GF-D8 (cell line): Measurements from ENCODE around the gene CNGB1.
"Not testable (repeated sequence)": the region's sequence is repeated elsewhere in the genome, so short reads cannot be mapped to it uniquely, and the experiment has no call there.

Experiments
- DNase-seq: peaks from one replicate; lab custom pipeline; 2025; lab: John Stamatoyannopoulos, UW

CNGB1 gene

DNA sequence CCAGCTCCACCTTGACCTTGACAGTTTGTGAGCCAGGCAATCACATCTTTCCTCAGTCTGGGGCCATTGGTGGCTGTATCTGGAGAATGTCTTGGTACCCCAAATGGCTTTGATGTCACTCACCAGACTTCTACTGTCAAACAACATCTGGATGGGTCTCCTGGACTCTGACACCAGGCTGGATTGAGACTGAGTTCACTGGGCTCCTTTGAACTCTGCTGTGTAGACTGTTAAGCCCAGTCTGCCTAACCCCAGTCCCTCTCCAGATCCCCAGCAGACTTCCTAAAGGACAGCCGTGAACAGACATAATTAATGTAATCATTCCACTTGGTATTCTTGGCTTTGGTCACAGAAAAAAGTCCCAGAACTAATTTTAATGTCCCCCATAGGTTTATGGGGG lies 84.5 kb downstream of the CNGB1 start:
- DNase-seq = no peak

DNA sequence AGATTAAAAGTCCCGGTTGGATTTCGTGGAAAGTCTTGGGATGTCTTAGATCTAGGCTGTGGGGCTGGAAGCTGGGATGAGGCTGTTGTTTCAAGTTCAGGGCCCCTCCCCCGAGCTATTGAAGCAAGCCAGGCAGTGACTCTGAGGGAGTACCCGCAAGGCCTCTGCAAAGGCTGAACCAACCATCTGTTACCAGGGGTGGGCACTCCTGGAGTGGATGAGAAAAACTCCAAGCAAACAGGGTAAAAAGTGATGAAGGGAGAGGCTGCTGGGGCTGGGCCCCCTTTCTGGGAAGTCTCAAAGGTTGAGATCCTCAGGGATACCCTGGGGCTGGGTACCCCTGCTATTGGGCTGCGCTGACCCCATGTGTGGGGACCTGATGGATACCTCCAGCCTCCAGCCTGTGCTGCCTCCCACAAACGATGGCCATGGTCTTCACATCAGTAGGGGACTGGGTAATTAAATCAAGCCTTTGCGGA lies 86.2 kb downstream of the CNGB1 start:
- DNase-seq = no peak

GRCh38 chr16:57883953-57884654 lies 86.8 kb downstream of the CNGB1 start:
- DNase-seq = no peak

DNA sequence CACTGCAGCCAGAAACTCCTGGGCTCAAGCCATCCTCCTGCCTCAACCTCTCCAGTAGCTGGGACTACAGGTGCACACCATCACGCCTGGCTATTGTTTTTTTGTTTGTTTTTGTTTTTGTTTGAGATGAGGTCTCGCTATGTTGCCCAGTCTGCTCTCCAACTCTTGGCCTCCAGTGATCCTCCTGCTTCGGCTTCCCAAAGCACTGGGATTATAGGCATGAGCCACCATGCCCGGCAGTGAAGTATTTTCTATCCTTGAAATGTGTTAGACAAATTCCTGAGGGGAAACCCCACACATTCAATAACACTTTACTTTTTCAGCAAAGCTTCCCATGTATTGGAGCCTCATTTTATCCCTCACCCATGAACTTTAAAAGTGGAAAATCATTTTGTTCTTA lies 87.4 kb downstream of the CNGB1 start:
- DNase-seq = no peak

DNA sequence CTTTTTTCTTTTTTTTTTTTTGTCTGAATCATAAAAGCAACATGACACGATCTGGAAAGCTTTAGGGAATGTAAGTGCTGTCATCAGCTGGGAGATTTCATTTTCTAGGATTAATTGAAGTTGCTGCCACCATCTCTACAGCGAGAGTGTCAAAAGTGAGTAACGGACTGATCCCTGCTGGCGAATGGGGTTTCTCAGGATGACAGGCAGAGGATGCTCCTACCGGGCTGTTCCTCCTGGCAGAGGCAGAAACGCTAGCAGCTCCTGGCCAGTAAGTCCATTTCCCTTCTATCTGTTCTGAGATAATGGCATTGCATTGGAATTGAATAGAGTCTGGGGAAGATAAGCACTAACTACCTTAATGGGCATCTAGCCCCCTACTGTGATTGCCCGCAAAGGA lies 88.1 kb downstream of the CNGB1 start:
- no peak for DNase-seq

DNA sequence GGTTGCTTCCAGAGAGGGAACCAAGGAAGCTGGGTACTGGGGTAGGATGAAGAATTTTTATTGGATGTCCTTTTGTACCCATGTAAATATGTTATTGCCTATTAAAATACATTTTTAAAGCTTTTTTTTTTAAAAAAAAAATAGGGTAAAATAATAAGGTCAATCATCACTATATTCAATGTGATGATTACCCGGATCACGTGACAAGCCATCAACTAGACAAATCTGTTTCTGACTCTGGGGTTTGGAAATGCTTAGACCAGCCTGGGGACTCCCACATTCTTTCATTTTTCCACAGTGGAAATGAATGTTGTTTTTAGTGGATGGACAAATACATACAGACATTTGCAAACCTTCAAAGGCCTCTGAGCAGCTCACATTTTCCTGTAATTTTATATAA lies 88.7 kb downstream of the CNGB1 start:
- no peak for DNase-seq

GRCh38 chr16:57878586-57878985 lies 92.3 kb downstream of the CNGB1 start:
- DNase-seq = no peak

- no peak for DNase-seq
These were observed 94.7 kb downstream of the CNGB1 start for GRCh38 chr16:57876210-57876609.

DNA sequence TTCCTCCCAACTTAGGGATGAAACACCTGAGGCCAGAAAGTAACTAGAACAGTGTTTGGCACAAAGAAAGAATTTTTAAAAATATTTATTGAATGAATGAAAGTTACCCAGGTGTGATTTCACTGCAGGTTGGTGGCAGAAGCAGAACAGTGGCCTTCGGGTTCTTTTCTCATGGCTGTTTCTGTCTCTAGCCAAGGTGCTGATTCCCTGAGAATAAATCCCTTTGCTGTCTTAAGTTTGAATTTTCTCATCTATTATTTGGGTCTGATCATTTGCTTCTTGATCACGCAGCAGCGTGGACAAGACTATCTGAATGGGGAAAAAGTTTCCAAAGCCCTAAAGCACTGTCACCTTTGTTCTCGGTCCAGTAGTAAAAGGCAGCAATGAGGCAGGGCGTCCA lies 95.6 kb downstream of the CNGB1 start:
- DNase-seq = no peak

- DNase-seq = no peak
These were observed 97.7 kb downstream of the CNGB1 start for GRCh38 chr16:57873218-57873617.

GRCh38 chr16:57872764-57873163 lies 98.2 kb downstream of the CNGB1 start:
- not testable (repeated sequence) for DNase-seq

DNA sequence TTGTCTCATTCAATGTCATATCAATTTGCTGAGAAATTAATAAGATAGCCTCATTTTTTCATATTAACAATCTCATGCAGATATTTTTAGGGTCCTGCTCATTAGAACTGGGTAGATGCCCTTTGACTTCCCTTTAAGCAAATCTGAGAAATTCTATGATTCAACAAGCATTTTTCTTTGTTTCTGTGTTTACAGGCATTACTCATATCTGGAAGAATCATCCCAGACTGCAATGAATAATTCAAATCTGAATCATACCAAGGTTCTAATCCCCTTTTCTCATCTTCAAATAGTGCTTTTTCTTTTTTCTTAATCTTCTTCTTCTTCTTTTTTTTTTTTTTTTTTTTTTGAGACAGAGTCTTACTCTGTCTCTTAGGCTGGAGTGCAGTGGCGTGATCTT lies 99.5 kb downstream of the CNGB1 start:
- DNase-seq = no peak

- no peak for DNase-seq
These were observed 100.0 kb downstream of the CNGB1 start for GRCh38 chr16:57870753-57871454.

DNA sequence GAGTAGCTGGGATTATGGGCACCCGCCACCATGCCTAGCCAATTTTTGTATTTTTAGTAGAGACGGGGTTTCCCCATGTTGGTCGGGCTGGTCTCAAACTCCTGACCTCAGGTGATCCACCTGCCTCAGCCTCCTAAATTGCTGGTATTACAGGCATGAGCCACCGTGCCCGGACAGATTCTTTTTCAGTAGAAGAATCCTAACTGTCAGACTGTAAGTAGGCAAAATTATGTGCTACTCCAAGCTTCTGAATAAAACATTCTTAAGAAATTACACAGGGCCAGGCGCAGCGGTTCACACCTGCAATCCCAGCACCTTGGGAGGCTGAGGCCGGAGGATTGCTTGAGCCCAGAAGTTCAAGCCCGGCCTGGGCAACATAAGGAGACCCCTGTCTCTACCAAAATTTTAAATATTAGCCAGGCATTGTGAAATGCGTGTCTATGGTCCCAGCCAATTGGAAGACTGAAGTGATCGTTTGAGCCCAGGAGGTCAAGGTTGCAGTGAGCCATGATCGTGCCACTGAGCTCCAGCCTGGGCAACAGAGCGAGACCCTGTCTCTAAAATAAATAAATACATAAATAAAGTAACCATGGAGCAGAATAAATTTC lies 101.9 kb downstream of the CNGB1 start:
- no peak for DNase-seq

DNA sequence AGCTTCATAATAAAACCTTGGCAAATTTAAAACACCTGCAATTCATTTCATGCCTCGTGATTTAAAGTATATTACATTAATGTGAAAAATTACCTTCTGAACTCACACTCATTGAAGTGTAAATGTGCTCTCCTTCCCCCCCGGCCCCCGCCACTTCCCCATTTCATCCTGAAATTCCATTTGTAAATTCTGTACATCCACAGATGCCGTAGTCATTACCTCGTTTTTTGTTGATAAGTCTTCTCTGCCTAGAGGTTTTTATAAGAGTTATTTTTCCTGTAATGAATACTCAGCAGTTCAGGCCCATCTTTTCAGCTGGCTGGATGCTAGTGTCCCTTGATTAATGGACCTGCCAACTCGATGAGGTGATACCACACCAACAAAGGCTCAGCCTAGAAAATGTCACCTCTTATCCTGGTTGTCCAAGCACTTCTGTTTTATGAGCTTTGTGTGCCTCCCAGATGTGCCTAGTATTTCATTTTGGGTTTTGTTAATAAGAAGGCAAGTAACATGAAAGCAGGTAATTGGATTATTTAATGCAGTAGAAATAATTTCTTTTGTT lies 103.8 kb downstream of the CNGB1 start:
- DNase-seq = no peak

- no peak for DNase-seq
These were observed 104.4 kb downstream of the CNGB1 start for GRCh38 chr16:57866529-57866918.

DNA sequence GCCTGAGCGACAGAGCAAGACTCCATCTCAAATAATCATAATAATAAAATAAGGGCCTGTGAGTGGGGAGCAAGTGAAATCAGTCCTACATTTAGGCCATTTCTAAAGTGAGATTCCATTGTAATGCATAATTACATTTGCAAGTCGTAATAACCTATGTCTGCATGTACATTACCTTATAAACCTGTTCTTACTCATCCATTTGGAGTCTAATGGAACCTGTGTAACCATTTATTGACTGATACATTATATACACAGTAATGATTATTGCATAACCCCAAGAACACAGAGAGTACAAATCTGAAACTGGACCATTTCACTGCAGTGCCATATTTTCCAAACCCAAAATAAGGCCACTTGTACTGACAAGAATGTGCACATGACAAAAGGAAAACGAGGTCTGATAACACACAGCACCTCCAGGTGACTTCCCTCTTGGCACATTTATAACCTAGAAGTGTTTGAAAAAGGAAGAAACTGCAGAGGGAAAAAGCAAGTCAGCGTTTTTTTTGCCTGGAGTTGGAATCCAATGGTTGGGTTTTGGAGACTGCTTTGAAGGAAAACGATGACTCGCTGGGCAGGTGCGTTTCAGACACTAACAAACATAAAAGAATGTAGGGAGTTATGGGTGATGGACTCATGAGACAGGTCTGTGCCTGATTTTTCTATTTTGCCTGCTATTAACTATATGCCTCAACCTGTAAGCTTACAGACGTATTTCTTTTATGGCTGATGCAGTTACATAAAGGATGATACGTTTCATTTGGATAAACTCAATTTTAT lies 105.0 kb downstream of the CNGB1 start:
- no peak for DNase-seq

- peak; percentile 46 for DNase-seq
These were observed 107.3 kb downstream of the CNGB1 start for GRCh38 chr16:57863434-57864160.

- no peak for DNase-seq
These were observed 108.1 kb downstream of the CNGB1 start for GRCh38 chr16:57862698-57863433.

DNA sequence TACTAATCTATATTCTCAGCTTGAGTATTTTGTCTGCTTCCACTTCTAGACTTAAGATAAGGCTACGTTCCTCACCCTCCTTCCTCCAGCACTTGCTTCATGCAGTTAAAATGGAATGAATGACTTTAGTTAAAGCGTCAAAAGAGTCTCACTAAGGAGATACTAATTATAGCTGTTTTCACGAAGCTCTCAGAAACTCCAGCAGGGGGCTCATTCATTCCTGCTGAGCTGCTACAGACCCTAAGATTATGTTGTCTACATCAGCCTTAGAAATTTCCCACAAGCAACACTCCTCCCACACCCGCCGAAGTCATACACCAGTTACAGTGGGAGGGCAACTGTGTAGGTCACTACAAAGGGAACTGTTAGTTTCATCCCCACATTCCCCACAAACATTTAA lies 111.6 kb downstream of the CNGB1 start:
- DNase-seq = no peak

- no peak for DNase-seq
These were observed 112.3 kb downstream of the CNGB1 start for GRCh38 chr16:57858635-57859034.
